GM04504 (cell line): Measurements from ENCODE around the gene GTSF1L.

Experiments
- DNase-seq: peaks from one replicate; pipeline ENCODE4 v3.0.0-alpha.2; 2012; ENCODE audit warnings: low read depth

Gene GTSF1L

GRCh38 chr20:43716757-43717615 is 9.8 kb downstream of the GTSF1L start:
- DNase-seq: no peak

GRCh38 chr20:43716123-43716522 is 10.7 kb downstream of the GTSF1L start:
- no peak for DNase-seq

GRCh38 chr20:43715511-43715910 is 11.3 kb downstream of the GTSF1L start:
- no peak for DNase-seq

GRCh38 chr20:43715044-43715443 is 11.8 kb downstream of the GTSF1L start:
- no peak for DNase-seq

GRCh38 chr20:43711098-43711654 is 15.6 kb downstream of the GTSF1L start:
- DNase-seq: no peak

GRCh38 chr20:43710370-43711044 is 16.3 kb downstream of the GTSF1L start:
- DNase-seq: no peak

- DNase-seq: no peak
Observed at GRCh38 chr20:43702502-43702901, 24.3 kb downstream of the GTSF1L start.

- no peak for DNase-seq
Observed at GRCh38 chr20:43700627-43701026, 26.2 kb downstream of the GTSF1L start.

- no peak for DNase-seq
Observed at GRCh38 chr20:43699941-43700565, 26.7 kb downstream of the GTSF1L start.

- DNase-seq: no peak
Observed at GRCh38 chr20:43695571-43695970, 31.2 kb downstream of the GTSF1L start.

GRCh38 chr20:43694763-43695162 is 32.0 kb downstream of the GTSF1L start:
- DNase-seq: no peak

GRCh38 chr20:43691928-43692524 is 34.8 kb downstream of the GTSF1L start:
- peak; percentile 9 for DNase-seq

GRCh38 chr20:43690943-43691598 is 35.7 kb downstream of the GTSF1L start:
- DNase-seq: no peak

GRCh38 chr20:43689165-43689564 is 37.6 kb downstream of the GTSF1L start:
- no peak for DNase-seq

- no peak for DNase-seq
Observed at GRCh38 chr20:43686820-43687219, 40.0 kb downstream of the GTSF1L start.

GRCh38 chr20:43682446-43682845 is 44.4 kb downstream of the GTSF1L start:
- DNase-seq: no peak

- no peak for DNase-seq
Observed at GRCh38 chr20:43681991-43682410, 44.8 kb downstream of the GTSF1L start.

- DNase-seq: no peak
Observed at GRCh38 chr20:43681468-43681942, 45.3 kb downstream of the GTSF1L start.

- peak; percentile 53 for DNase-seq
Observed at GRCh38 chr20:43680981-43681380, 45.8 kb downstream of the GTSF1L start.

GRCh38 chr20:43676368-43676767 is 50.4 kb downstream of the GTSF1L start:
- no peak for DNase-seq
